NOMO-1 treated with dmso at 0.1 percent for 144 hours (cell line): ENCODE measurements around the gene LEP.
"Not testable (repeated sequence)": the region's sequence is repeated elsewhere in the genome, so short reads cannot be mapped to it uniquely, and the experiment has no call there.

Experiments used
- DNase-seq: peaks from one replicate; lab custom pipeline; 2025; ENCODE audit not compliant: unreplicated experiment; lab: John Stamatoyannopoulos, UW

LEP gene

DNA sequence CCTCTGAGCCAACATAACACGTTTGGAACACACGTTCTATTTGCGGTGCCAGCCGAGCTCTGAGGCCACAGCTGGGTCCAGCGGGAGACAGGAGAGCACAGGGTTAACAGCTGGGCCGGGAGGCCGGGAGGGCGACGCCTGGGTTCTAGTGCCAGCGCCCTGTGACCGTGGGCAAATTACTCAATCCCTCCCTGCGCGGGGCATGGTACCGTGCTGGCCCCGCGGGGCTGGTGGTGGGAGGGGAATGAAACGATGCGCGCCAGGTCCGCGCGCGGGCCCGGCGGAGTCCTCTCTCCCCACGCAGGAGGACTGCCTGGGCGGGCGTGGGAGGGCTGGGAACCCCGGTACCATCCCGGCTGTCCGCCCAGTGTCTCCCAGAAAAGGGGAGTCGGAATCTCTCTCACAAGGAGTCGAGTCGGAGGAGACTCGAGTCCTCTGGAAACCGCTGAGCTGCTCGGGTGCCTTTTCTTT lies 30.4 kb downstream of the LEP start:
- no peak for DNase-seq

DNA sequence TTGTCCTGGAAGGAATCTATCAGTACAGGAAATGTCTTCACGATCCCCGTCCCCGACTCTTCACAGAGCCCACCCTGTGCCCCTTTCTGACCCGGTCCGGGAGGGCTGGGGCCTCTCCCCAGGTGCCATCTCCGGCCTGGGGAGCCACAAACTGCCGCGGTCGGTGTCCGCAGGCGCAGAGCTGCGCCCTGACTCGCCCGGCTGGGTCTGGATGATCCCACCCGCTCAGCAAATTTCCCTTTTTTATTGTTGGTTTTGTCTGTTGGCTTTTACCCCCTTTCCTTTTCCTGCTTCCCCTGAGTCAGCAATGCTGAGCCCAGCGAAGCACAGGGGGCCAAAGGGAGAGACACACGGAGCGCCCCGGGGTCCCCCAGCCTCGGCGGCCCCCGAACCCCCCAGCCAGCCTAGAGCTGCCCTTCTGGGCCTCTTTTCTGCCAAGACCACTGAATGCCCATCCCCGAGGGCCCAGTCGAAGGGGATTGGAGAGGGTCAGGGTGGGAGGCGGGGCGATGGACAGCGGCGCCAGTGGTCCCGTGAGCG lies 30.9 kb downstream of the LEP start:
- DNase-seq = no peak

DNA sequence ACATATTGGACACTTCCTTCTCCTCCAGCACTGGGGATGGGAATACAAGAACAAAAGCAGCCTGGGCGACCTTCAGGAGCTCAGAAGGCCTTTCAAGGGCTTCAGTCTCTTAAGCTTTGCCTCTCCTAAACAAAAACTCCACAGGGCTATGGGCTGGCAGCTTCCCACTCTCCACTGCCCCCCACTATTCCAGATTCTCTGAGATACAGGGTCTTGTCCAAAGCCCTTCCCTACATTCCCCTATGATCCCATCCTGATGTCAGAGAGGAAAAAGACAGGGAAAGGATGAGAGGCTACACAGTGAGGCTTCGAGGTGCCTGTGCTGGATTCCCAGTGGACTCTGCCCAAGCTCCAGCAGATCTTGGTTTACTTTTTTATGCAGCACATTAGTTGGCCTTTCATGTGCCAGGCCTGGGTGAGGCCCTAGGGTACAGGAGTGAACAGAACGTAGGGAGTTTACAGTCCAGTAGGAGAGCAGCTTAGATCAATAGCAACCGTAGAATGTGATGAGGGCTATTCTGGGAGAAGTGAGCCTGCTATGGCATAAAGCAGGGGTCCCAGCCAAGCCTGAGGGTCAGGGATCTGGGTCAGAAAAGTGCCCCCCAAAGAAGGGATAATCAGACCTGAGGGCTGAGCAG lies 33.3 kb downstream of the LEP start:
- no peak for DNase-seq

DNA sequence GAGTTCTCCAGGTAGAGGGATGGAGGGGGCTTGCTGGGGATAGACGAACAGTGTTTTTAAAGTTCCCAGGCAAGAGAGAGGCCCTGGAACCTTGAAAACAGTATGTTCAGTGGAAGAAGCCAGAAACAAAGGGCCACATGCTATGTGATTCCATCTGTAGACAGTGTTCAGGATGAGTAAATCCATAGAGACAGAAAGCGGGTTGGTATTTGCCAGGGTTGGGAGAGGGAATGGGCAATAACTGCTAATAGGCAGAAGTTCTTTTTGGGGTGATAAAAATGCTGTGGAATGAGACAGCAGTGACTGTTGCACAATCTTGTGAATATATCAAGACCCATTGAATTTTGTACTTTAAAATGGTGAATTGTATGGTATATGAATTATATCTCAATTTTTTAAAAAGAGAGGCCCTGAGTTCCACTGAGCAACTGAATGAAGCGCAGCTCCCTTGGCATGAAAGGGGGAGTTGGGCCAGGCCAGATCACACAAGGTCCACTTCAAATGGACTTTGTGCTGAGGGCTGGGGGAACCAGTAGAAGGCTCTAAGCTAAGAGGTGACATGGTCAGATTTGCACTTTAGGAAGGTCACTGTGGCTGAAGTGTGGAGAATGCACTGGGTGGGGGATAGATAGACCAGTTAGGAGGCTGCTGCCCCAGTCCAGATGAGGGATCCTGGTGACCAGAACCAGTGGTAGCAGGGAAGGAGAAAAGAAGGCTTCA lies 34.0 kb downstream of the LEP start:
- no peak for DNase-seq

DNA sequence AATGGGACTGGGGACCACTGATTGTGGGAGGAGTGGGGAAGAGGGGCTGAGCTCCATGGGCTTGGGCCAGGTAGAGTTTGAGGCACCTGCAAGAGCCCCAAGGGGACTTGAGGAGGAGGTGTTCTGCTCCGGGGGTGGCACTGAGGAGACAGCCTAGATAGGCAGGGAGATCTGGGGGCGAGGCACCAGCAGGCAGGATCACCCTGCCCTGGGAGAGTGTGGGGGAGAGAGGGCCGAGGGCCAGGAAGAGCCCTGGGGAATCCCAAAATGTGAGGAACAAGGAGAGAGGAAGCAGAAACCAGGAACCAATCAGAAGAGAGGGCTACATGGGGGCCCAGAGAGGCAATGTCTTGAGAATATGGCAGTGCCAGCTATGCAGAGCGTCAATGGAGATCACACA lies 34.6 kb downstream of the LEP start:
- no peak for DNase-seq

DNA sequence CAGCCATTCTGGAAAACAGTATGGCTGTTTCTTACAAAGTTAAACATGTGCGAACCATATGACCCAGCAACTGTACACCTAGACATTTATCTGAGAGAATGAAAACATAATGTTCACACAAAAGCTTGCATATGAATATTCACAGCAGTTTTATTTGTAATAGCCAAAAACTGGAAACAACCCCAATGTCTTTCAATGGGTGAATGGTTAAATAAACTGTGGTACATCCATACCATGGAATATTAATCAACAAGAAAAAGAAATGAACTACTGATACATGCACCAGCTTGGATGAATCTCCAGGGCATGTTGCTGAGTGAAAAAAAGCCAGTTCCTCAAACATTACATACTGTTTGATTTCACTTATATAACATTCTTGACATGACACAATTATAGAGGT lies 37.3 kb downstream of the LEP start:
- DNase-seq = no peak

DNA sequence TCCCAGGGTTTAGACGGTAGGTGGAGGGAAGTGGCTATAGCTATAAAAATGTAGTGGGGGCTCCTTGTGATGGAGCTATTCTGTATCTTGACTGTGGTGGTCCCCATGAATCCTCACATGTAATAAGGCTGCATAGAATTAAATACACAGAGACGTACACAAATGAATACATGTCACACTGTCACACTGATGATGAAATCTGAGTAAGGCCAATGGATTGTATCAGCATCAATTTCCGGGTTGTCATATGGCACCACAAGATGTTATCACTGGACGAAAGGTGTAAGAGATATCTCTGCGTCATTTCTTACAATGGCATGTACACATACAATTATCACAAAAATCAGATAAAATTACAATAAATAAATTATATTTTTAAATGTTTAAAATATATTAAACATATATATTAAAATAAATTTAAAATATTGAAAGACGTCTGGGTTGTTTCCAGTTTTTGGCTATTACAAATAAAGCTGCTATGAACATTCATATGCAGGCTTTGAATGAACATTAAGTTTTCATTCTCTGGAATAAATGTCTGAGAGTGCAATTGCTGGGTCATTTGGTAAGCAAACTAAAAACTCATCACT lies 38.1 kb downstream of the LEP start:
- no peak for DNase-seq

DNA sequence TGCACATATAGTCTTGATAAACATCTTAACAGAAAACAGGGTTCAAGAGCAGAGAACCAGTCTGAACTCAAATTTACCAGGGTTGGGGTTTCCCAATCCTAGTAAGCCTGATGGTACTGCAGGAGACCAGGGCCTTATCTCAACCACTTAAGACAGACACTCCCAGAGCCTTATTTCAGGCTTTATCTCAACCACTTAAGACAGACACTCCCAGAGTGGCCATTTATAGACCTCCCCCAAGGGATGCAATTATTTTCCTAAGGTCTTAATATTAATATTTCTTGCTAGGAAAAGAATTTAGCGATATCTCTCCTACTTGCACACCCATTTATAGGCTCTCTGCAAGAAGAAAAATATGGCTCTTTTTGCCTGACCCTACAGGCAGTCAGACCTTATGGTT lies 39.4 kb downstream of the LEP start:
- not testable (repeated sequence) for DNase-seq

DNA sequence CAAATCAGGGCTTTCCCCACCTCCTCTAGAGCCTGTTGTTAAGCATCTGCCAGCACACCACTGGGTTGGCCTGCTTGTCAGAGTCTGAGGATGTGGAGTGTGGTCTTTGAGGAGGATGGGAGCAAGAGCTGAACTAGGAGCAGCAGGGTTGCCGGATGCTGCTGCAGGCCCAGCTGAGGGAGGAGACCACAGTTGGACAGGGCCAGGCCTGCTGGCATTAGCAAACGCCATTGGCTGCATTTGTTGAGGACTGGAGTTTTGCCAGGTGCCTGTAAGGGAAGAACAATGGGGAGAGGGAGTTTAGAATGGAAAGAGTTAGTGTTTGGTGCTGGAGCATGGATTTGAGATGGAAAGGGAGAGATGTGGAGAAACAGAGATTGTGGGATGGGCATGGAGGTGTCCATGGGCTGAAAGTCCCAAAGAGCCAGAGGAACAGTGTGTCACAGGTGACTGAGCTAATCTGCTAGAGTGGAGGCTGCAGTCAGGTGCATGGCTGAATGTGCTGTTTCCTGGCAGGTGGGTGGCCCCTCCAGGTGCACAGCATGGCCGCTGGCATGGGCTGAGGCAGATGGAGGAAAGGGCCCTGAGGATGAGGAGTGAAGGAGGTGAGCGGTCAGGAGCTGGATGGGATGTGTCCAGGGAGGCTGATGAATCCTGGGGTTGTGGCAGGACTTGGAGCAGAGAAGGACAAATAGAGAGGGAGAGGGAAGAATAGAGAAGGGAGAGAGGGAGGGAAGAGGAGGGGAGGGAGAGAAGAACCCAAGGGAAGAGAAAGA lies 40.7 kb downstream of the LEP start:
- no peak for DNase-seq

DNA sequence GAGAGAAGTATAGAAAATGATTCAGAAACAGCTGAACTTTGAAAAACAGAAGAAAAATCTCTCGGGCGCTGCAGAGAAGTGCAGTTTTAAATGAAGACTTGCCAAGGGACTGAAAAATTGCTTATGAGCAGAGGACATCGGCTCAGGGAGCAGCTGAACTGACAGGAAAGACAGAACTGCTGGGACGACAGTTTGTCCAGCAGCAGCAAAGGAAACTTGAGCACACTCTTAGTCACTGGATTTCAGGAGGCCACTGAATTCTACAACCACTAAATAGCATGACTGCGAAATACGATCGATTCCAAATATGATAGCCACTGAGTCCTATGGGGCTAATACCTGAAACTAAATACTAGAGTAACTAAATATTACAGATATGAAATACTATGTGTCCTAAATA lies 43.0 kb downstream of the LEP start:
- no peak for DNase-seq

DNA sequence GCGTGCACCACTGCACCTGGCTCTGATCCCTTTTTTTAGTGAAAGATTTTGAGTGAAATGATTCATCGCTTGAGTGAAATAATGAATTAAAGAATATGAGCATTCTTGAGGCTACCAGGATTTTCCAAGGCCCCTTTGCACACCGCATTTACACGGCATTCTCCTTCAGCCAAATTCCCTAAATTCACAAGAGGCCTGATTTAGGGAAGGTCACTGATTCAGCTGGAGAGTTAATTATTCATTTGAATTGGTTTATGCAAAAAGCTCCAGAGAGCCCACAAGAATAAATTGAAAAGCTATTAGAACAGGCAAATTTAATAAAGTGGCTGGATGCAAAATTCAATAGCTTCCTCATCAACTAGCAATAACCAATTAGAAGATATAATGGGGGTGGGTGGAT lies 46.5 kb downstream of the LEP start:
- no peak for DNase-seq

DNA sequence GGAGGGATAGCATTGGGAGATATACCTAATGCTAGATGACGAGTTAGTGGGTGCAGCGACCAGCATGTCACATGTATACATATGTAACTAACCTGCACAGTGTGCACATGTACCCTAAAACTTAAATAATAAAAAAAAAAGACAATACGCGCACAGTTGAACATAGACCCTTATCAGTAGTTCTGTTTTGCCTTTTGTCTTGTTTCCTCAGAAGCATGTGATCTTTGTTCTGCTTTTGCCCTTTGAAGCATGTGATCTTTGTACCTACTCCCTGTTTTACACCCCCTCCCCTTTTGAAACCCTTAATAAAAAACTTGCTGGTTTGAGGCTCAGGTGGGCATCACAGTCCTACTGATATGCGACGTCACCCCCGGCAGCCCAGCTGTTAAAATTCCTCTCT lies 56.9 kb downstream of the LEP start:
- DNase-seq = not testable (repeated sequence)

DNA sequence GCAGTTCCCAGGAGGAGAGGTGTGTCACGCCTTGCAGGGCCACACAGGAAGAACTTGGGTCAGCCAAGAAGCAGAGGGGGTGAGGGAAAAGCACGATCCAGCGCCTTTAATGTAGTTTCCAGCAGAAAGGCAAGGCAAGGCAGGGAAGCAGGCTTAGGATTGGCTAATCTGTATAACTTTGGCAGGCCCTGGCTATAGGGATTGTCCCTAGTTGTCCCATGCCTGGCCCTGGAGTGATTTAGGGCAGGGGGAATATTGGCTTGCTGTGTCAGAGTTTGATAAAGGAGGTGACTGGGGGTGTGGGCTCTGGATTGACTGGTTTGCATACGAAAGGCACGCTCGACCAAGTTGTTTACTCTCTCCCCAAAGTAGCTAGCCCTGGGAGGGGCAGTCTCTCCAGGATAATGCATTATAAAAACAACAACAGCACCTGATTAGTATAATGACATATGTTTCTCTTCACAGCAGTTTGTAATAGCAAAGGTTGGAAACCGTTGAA lies 58.1 kb downstream of the LEP start:
- no peak for DNase-seq

DNA sequence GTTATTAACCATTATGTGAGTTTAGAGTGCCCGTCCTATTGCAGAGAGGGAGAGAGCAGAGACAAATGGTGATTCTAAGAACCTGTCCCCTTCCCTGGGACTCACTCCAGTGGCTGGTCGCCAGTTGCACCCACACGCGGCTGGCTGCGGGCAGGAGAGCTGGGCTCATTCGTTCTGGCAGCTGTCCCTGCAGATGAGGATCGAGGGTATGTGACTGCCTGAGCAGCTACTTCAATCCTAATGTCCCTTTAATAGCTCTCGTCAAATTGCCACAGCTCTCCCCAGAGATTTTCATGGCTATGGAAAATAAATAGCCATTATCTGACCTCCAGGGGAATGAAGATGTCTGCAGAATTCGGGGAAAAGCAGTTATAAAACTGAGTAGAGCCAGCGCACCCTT lies 61.1 kb downstream of the LEP start:
- no peak for DNase-seq

DNA sequence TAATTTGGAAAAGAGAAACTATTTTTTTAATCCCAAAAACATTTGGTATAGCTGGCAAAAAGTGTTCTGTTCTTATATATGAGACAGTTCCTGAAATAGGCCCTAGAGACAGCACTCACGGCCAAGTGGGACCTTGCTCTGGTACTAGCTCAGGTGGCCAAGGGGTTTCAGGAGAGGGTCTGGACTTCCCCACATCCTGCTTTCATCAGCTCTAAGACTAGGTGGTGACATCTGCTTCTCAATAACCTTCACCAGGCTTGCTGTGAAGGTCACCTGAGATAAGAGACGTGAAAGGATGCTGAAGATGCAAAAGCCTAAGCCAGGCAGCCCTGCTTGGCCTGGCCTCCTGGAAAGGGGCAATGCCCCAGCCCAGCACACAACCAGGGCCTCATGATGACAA lies 62.1 kb downstream of the LEP start:
- DNase-seq = no peak

DNA sequence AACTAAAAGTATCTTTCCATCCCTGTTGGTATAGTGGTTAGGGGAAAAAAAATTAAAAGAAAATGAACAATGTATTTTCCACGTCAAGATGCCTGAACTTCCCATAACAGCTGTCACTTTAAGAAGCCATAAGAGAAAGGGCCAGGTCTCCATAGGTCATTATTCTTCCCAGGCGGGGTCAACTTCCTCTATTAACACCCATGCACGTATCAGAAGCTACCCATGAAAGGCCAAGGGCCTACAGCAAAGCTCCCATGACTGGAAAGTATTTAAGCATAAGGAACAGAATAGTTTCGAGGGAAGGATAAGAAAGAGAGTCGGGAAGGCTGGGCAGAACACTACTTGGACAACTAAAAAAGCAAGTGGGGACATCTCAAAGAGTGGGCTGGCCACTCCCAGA lies 62.6 kb downstream of the LEP start:
- no peak for DNase-seq

DNA sequence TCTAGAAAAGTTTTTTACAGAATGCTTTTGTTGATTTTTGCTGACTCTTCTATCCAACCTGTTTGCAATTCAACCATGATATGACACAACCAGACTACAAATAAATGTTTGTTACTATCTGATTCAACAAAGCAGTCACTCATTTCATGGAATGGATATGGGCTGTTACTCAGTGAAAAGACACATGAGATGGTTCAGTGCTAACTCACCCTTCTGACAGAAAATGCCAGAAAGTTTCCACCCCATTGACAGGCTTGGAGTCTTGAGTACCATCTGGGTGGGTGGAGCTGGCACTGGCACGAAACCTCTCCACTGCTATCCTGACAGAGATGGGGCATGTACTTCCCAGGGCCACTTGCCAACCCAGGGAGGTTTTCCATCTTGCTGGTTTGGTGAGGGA lies 63.1 kb downstream of the LEP start:
- DNase-seq = no peak

DNA sequence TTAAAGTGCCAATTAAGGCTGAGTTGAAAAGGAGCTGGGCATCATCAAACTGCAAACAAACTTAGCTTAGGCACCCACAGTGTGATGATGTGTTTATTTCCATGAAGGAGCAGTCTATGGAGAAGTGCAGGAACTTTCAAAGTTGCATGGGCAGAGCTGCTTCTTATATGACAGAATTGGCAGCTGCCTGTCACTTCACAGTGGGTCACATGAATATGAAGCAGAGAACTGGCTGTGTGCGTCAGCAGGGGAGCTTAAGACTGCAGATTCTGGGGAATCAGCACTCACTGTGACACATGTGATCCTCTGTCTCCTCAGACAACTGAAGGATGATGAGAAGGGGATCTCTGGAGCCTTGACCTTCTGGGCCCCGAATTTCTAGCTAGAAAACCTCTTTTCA lies 66.0 kb downstream of the LEP start:
- DNase-seq = no peak
